Right forelimb (tissue), 1 donor: Measurements from ENCODE around the gene MPZL1.
"Not testable (repeated sequence)": the region's sequence is repeated elsewhere in the genome, so short reads cannot be mapped to it uniquely, and the experiment has no call there.

ENCODE experiments used
- DNase-seq: peaks from one replicate; pipeline ENCODE4 v3.0.0-alpha.2; 2018

The MPZL1 gene

GRCh38 chr1:167719715-167720421 is 1.9 kb upstream of the MPZL1 start:
- DNase-seq = not testable (repeated sequence)

DNA sequence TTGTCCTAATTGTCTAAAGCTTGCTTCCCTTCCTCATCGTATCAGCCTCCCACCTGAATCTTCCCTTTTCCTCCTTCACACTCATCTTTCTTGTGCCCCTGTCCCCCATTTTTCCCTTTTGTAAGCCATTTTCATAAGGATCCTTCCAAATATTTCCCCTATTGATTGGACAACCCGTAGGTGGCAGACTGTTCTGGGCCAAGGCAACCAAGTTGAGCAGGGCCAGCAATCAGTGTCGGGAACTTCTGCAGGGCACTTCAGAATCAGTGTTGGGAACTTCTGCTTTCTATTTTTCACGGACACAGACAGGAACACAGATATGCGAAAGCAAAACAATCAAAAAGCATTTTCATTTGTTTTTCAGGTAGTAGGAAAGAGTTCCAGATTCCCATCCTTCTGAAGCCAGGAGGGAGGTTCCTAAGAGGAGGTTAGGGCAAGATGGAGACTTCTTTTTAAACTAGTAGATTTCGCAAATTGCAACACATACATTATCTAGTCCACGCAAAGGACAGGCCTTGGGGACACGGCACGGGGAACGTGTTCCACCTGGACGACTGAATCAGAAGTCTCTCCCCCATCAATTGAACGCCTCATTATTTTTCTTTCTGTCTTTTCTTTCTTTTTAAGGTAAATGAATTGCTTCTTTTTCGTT is 691 bp upstream of the MPZL1 start:
- peak; percentile 48 for DNase-seq

- DNase-seq = peak; percentile 64
Measured at GRCh38 chr1:167722152-167722869, 529 bp downstream of the MPZL1 start.

GRCh38 chr1:167722870-167723251 is 1.1 kb downstream of the MPZL1 start:
- DNase-seq = no peak

DNA sequence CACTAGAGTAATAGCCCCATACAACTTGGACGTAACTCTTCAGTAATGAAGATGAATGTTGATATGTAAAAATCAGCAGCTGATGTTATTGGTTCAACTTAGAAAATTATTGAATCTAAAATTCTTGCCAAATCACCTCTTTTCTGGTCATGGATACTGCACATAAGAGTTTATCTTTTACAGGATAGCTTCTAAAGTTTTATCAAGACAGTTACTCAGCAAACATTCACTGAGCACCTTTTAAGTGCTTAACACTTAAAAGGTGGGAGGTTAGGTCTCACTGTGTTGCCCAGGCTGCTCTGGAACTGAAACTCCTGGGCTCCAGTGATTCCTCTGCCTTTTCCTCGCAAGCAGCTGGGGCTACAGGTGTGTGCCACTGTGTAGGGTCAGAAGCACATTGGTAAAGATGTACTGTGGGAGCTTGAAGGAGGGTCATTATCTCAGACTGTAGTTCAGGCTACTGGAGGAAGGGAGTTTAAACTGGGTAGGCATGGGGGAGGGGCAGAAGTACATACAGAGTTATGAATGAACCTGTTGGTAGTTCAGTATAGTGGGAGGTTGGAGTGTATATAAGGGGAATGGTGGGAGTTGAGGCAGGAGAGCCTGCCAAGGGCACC is 2.0 kb downstream of the MPZL1 start:
- no peak for DNase-seq

- DNase-seq = no peak
Measured at GRCh38 chr1:167726008-167726407, 4.2 kb downstream of the MPZL1 start.

- no peak for DNase-seq
Measured at GRCh38 chr1:167728818-167729410, 7.1 kb downstream of the MPZL1 start.

DNA sequence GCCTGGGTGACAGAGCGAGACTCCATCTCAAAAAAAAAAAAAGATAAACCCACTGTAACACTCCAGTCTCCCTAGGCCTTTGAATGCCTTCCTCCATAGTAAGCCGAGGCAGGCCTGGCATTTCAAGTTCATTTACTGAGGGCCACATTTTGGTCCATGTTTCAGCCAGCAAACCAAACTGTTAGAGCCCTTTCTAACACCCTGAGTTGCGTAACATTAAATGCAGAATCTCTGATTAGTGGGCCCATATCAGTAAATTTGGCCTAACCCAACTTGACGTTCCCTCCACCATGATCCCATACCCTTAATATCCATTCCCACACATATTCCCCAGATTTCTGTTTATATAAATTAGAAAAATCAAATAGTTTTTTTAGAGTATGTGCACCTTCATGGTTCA is 12.4 kb downstream of the MPZL1 start:
- DNase-seq = no peak

- DNase-seq = no peak
Measured at GRCh38 chr1:167734841-167735240, 13.1 kb downstream of the MPZL1 start.

DNA sequence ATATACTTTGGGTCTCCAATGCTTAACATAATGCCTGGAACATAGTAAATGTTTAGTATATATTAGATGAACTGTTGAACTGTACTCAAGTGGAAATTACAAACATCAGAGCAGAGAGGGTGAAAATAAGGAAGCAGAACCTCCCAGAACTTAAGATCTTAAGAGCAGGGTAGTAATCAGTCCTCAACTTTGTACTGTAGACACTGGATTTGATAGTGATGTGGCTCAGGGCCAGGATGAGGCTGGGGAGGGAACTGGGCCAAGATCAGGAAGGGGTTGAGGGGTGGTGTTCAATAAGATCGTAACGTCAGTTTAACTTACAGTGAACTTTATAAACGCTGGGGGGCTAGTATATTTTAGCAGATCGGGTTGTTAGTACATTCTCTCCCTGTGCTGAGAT is 15.4 kb downstream of the MPZL1 start:
- no peak for DNase-seq

- no peak for DNase-seq
Measured at GRCh38 chr1:167738158-167738557, 16.4 kb downstream of the MPZL1 start.

DNA sequence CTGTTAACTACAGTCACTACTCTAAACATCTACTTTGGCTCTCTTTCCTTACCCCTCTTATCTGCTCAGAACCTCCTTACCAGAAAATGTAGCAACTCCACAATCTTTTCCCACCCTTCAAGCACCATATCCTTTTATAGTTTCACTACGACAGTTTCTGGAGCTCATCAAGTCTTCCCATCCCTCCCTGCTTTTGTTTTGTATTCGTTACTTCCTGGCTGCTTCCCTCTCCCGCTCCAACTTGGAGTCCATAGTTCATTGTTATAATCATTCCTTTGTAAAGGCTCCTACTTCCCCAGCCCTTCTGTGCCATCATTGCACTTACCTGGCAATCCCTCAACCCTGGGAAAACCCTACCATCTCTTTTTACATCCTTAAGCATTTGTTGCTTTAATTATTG is 18.0 kb downstream of the MPZL1 start:
- no peak for DNase-seq

GRCh38 chr1:167741103-167741502 is 19.3 kb downstream of the MPZL1 start:
- DNase-seq = not testable (repeated sequence)

DNA sequence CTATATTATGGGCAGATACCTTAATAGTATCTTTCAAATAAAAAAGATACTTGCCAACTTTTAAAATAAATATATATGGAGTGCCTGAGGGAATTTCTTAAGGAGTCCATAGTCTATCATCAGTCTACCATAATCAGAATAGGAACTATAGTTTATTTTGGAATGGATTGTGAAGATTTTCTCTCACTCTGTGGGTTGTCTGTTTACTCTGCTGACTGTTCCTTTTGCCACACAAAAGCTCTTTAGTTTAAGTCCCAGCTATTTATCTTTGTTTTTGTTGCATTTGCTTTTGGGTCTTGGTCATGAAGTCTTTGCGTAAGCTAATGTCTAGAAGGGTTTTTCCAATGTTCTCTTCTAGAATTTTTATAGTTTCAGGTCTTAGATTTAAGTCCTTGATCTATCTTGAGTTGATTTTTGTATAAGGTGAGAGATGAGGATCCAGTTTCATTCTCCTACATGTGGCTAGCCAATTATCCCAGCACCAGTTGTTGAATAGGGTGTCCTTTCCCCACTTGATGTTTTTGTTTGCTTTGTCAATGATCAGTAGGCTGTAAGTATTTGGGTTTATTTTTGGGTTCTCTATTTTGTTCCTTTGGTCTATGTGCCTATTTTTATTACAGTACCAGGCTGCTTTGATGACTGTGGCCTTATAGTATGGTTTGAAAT is 20.7 kb downstream of the MPZL1 start:
- DNase-seq = not testable (repeated sequence)

DNA sequence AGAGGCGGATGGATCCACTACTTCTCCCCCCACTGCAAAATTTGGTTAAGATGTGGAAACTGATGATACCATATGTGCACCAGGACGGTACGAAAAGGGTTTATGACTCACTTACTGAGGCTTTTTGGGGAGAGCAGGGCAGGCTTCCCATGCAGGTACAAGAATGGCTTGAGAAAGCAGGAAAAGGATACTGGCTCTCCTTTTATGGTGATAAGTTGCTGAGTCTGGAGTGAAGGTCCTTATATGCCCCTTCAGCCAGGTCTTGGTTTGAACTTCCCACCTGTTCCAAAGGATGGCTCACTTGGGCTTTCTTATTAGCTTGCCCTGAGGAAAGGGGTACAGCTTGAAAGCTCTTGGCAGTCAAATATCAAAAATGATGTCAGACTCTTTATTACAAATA is 23.1 kb downstream of the MPZL1 start:
- no peak for DNase-seq

GRCh38 chr1:167746013-167746672 is 24.4 kb downstream of the MPZL1 start:
- DNase-seq = no peak

DNA sequence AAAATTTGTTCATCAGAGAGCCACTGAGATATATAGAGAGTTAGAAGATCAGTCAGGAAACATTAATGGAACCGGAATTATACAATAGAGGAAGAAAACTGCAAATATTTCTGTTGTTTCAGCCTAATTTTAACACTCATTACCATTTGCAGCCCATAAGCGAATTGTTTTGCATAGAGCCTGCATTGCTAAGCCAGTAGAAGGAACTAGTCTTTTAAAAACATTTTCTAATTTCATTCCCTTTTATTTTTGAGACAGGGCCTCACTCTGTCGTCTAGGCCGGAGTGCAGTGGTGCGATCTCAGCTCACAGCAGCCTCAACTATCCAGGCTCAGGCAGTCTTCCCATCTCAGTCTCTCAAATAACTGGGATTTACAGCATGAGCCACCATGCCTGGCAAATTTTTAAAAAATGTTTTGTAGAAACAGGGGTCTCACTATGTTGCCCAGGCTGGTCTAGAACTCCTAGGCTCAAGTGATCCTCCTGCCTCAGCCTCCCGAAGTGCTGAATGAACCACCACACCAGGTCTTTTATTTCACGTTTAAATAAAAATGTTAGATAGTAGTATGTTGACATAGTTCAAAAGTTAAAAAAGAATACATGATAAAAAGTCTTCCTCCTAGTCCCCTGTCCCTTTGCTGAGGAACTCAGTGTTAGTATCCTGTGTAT is 25.3 kb downstream of the MPZL1 start:
- no peak for DNase-seq

- DNase-seq = no peak
Measured at GRCh38 chr1:167747988-167748387, 26.2 kb downstream of the MPZL1 start.

DNA sequence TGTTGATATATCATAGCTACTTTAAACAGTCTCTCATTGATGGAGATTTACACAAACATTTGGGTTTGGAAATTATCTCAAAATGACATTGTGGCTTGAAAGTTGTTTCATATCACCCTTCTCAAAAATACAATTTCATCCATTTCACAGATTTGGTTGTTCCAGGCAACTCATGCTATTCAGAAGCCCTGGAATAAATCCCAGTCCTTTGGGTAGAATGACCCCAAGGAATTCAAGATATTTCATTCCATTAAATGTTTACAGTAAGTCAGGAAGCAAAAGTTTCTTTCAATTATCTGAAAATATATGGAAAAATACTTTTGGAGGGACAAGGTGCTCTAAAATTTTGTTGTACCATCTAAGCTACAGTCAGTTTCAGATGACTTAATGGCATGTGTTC is 27.1 kb downstream of the MPZL1 start:
- DNase-seq = no peak

DNA sequence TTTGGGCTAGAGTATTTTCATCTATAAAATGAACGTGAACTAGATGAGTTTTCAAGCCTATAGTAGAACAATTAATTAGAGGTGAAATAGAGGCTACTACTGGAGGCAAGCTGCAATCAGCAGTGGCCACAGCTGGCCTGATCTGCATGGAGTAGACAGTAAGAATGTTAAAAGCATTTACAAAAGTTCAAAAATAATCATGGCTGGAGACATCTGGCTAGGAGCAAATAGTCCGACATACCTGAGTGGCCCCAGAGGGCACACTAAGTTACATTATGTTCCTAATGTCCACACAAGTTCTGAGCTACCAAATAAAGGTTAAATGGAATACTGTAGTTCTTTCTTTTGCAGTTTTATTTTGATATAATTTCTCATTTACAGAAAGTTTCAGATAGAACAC is 28.0 kb downstream of the MPZL1 start:
- DNase-seq = no peak

GRCh38 chr1:167750641-167751040 is 28.9 kb downstream of the MPZL1 start:
- no peak for DNase-seq

GRCh38 chr1:167751676-167752075 is 29.9 kb downstream of the MPZL1 start:
- no peak for DNase-seq
